PC-9 (cell line): ENCODE results near the gene CAPG.

Experiments
- EZH2 ChIP-seq: fragments of 200-600 bp; sonication (generic); IDR thresholded peaks from 2 replicates; pipeline ENCODE4 v1.8.0; 2017; ENCODE audit warnings: antibody characterized with exemption, low read depth
- TF ChIP-seq, protein P1 (sequence below): fragments of 200-600 bp; sonication (generic); conservative IDR thresholded peaks from 2 replicates; pipeline ENCODE4 v1.6.1; 2017; ENCODE audit warnings: mixed run types, antibody characterized with exemption, mild to moderate bottlenecking, moderate library complexity

DNA sequence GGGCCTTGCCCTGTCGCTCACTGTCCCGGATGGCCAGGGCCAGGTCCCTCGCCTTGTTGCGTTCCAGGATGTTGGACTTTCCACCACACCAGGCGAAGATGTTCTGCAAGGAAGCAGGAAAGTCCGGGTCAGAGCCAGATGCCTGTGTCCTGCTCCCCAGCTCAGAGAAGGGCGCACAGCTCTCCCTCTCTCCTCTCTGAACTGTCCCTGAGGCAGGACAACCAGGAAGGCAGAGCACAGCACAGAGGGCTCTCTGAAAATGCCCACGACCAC is 11.0 kb downstream of the CAPG start:
- TF ChIP-seq, protein P1, sequence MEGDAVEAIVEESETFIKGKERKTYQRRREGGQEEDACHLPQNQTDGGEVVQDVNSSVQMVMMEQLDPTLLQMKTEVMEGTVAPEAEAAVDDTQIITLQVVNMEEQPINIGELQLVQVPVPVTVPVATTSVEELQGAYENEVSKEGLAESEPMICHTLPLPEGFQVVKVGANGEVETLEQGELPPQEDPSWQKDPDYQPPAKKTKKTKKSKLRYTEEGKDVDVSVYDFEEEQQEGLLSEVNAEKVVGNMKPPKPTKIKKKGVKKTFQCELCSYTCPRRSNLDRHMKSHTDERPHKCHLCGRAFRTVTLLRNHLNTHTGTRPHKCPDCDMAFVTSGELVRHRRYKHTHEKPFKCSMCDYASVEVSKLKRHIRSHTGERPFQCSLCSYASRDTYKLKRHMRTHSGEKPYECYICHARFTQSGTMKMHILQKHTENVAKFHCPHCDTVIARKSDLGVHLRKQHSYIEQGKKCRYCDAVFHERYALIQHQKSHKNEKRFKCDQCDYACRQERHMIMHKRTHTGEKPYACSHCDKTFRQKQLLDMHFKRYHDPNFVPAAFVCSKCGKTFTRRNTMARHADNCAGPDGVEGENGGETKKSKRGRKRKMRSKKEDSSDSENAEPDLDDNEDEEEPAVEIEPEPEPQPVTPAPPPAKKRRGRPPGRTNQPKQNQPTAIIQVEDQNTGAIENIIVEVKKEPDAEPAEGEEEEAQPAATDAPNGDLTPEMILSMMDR: no peak
- no peak for TF ChIP-seq EZH2
